Measurements from ENCODE around the gene CDC42BPG. TPM values are rescaled to one million over a fixed set of nuclear protein-coding genes. Genes with fewer than 3 reads are reported as not detected.
"Not testable (repeated sequence)": the region's sequence is repeated elsewhere in the genome, so short reads cannot be mapped to it uniquely, and the experiment has no call there.

Gene CDC42BPG
- total RNA-seq, 1 experiment from 2014 or later: 14.5 TPM

- ChIA-PET CTCF (interaction anchor here (0.7 kb wide), 1 partner anchor 541 kb away, joined by 3 read pairs; no protein-coding TSS in a partner anchor), POLR2A (ENCODE audit: unreplicated experiment) (no interaction called here)
- Histone ChIP-seq H3F3A (ENCODE audit: low read length, unreplicated experiment) (no peaks in the 10 kb centered on the region), H3K9me2 (replicated peaks; ENCODE audit: low read length) (no peaks in the 10 kb centered on the region), H3K36me3 (ENCODE audit: low read depth, low read length) (no peaks in the 10 kb centered on the region), H3K4me3 (ENCODE audit: low read length) (no peak overlapping the region), H2AFZ (ENCODE audit: low read length) (no peak overlapping the region), H3K4me1 (ENCODE audit: insufficient read depth, low read length) (no peaks in the 10 kb centered on the region), H3K79me2 (ENCODE audit: low read length) (no peaks in the 10 kb centered on the region), H4K20me1 (ENCODE audit: low read length) (no peaks in the 10 kb centered on the region), H3K27me3 (ENCODE audit: low read length) (no peaks in the 10 kb centered on the region), H3K27ac (ENCODE audit: low read length) (no peak overlapping the region), H3K9ac (ENCODE audit: low read length) (no peak overlapping the region), H3K9me3 (ENCODE audit: low read length) (no peaks in the 10 kb centered on the region), H3K4me2 (ENCODE audit: low read length) (no peak overlapping the region)
- no peak for DNase-seq
- BruUV-seq (replicated peaks): no TSS peak
- intact Hi-C loops (cut with micrococcal nuclease): no loop called here
- TF ChIP-seq EZH2 (IDR thresholded peaks at IDR 0.05; ENCODE audit: low read length, unreplicated experiment): no peak
- no peak for TF ChIP-seq CTCF (conservative IDR thresholded peaks at IDR 0.05; ENCODE audit: low read depth, low read length)
- TF ChIP-seq EZH2phosphoT487 (IDR thresholded peaks at IDR 0.05; ENCODE audit: borderline replicate concordance, low read length): no peak
- ATAC-seq: no peak
These were observed 27.0 kb downstream of the CDC42BPG start for GRCh38 chr11:64817476-64817875.

GRCh38 chr11:64815433-64815832 lies 29.0 kb downstream of the CDC42BPG start:
- BruUV-seq (replicated peaks); H3K27ac ChIP-seq (ENCODE audit: low read length); H3K9me3 ChIP-seq (ENCODE audit: low read length); POLR2A ChIA-PET (ENCODE audit: unreplicated experiment); H3K9me2 ChIP-seq (replicated peaks; ENCODE audit: low read length); H3K4me2 ChIP-seq (ENCODE audit: low read length); H4K20me1 ChIP-seq (ENCODE audit: low read length); H3K4me3 ChIP-seq (ENCODE audit: low read length); H3F3A ChIP-seq (ENCODE audit: low read length, unreplicated experiment); ATAC-seq; DNase-seq; H3K4me1 ChIP-seq (ENCODE audit: insufficient read depth, low read length); H3K27me3 ChIP-seq (ENCODE audit: low read length); CTCF ChIA-PET; H2AFZ ChIP-seq (ENCODE audit: low read length); intact Hi-C loops (cut with micrococcal nuclease); H3K36me3 ChIP-seq (ENCODE audit: low read depth, low read length); H3K79me2 ChIP-seq (ENCODE audit: low read length); H3K9ac ChIP-seq (ENCODE audit: low read length): not testable (repeated sequence)

- H3F3A ChIP-seq (ENCODE audit: low read length, unreplicated experiment): no peaks in the 10 kb centered on the region
- no peaks in the 10 kb centered on the region for H4K20me1 ChIP-seq (ENCODE audit: low read length)
- no peak overlapping the region for H3K4me2 ChIP-seq (ENCODE audit: low read length)
- H3K27ac ChIP-seq (ENCODE audit: low read length): no peak overlapping the region
- H3K36me3 ChIP-seq (ENCODE audit: low read depth, low read length): no peaks in the 10 kb centered on the region
- no TSS peak for BruUV-seq (replicated peaks)
- no peak for DNase-seq
- H2AFZ ChIP-seq (ENCODE audit: low read length): no peak overlapping the region
- H3K4me3 ChIP-seq (ENCODE audit: low read length): no peak overlapping the region
- peaks cover 3% of the 10 kb centered on the region; the same call in 1 of the 2 replicates for H3K4me1 ChIP-seq (ENCODE audit: insufficient read depth, low read length)
- no peaks in the 10 kb centered on the region for H3K9me2 ChIP-seq (replicated peaks; ENCODE audit: low read length)
- H3K79me2 ChIP-seq (ENCODE audit: low read length): peaks cover 4% of the 10 kb centered on the region
- no peak for TF ChIP-seq EZH2phosphoT487 (IDR thresholded peaks at IDR 0.05; ENCODE audit: borderline replicate concordance, low read length)
- intact Hi-C loops (cut with micrococcal nuclease): no loop called here
- ChIA-PET CTCF (no interaction called here), POLR2A (ENCODE audit: unreplicated experiment) (no interaction called here)
- no peaks in the 10 kb centered on the region for H3K9me3 ChIP-seq (ENCODE audit: low read length)
- no peaks in the 10 kb centered on the region for H3K27me3 ChIP-seq (ENCODE audit: low read length)
- no peak for ATAC-seq
- no peak overlapping the region for H3K9ac ChIP-seq (ENCODE audit: low read length)
These were observed 29.7 kb downstream of the CDC42BPG start for GRCh38 chr11:64814712-64815187.

- Histone ChIP-seq H3K4me1 (ENCODE audit: insufficient read depth, low read length) (peaks cover 10% of the 10 kb centered on the region; the same call in 1 of the 2 replicates), H3F3A (ENCODE audit: low read length, unreplicated experiment) (no peaks in the 10 kb centered on the region), H2AFZ (ENCODE audit: low read length) (no peak overlapping the region), H3K79me2 (ENCODE audit: low read length) (peaks cover 13% of the 10 kb centered on the region), H3K36me3 (ENCODE audit: low read depth, low read length) (no peaks in the 10 kb centered on the region), H3K4me2 (ENCODE audit: low read length) (no peak overlapping the region), H3K4me3 (ENCODE audit: low read length) (no peak overlapping the region), H3K9ac (ENCODE audit: low read length) (no peak overlapping the region), H3K27me3 (ENCODE audit: low read length) (no peaks in the 10 kb centered on the region), H4K20me1 (ENCODE audit: low read length) (no peaks in the 10 kb centered on the region), H3K9me3 (ENCODE audit: low read length) (no peaks in the 10 kb centered on the region), H3K27ac (ENCODE audit: low read length) (no peak overlapping the region), H3K9me2 (replicated peaks; ENCODE audit: low read length) (no peaks in the 10 kb centered on the region)
- ChIA-PET POLR2A (ENCODE audit: unreplicated experiment) (no interaction called here), CTCF (no interaction called here)
- intact Hi-C loops (cut with micrococcal nuclease): no loop called here
- BruUV-seq (replicated peaks): no TSS peak
- ATAC-seq: no peak
- no peak for DNase-seq
- TF ChIP-seq EZH2phosphoT487 (IDR thresholded peaks at IDR 0.05; ENCODE audit: borderline replicate concordance, low read length): no peak
- TF ChIP-seq CTCF (conservative IDR thresholded peaks at IDR 0.05; ENCODE audit: low read depth, low read length): no peak
- no peak for TF ChIP-seq EZH2 (IDR thresholded peaks at IDR 0.05; ENCODE audit: low read length, unreplicated experiment)
These were observed 30.6 kb downstream of the CDC42BPG start for GRCh38 chr11:64813826-64814225.

Measured in PC-3 (cell line).